Activated T-helper 1 cell treated with anti-CD3 and anti-CD28 coated beads, Interleukin-2, amount 50 U/mL, for 16 hours (primary cell): ENCODE results near the gene CGB1.
A peak's percentile ranks its signal among the peaks of the same experiment; 100 is the strongest.
"Not testable (repeated sequence)": the region's sequence is repeated elsewhere in the genome, so short reads cannot be mapped to it uniquely, and the experiment has no call there.

Source experiments
- DNase-seq, 2 donors: peaks; one replicate each; pipeline ENCODE4 v3.0.0-alpha.2; 2020; ENCODE audit warnings: low read depth in 1 of 2, low spot score in 1 of 2

Gene CGB1

DNA sequence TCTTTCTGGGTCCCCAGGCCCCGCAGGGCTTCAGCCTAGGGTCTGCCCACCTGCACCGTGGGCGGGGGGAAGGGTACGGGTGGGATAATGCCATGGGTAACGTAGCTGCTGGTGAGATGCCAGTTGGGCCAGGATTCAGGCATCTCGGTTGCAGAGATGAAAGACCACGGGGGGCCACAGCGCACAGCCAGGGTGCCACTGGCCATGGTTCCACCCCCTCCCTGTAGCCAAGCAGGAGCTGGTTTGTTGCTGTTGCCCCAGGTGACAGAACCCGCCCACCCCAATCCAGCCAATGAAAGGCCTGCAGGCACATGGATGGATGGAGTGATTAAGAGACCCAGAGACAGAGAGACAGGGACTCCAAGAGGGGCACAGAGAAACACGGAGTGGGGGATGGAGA lies 21.9 kb upstream of the CGB1 start:
- DNase-seq, result no peak

GRCh38 chr19:49057636-49058234 lies 21.0 kb upstream of the CGB1 start, which contains the start of gene CGB7:
Gene CGB7 (minus strand): TSS chr19:49057749. CDS start chr19:49055375, 2,374 bp downstream.
- no peak for DNase-seq

DNA sequence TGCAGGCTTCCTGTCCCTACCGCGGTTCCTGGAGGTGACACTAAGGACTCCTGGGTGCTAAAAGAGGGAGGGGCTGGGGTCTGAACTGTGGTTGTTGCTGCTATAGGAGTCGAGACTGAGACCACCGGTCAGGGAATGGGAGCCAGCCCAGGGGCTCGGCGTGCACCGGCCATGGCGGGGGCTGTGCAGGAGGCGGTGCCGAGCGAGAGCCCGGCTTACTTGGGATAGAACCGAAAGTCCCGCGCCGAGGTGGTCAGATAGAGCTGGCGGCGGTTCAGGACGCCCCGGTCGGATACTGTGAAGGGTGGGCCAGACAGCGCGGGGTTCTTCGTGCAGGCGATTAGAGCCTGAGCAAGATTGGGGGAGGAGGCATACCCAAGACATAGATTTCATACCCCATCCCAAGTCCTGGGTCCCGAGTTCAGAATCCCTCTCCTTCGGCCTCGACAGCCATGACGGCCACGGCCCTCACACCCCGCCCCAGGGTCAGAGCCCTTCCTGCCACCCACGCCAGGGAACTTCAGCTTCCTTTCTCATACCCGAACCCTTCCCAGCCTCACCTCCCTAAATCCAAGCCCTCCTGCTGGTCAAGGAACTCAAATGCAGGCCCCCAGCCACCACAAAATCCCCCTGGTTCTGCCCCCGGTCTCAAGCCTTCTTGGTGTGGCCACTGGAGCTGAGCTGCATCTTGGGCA lies 20.4 kb upstream of the CGB1 start:
- DNase-seq, result not testable (repeated sequence)

- DNase-seq, result peak; percentile 16 to 23
Measured at GRCh38 chr19:49056101-49056901, 19.6 kb upstream of the CGB1 start.

- not testable (repeated sequence) for DNase-seq
Measured at GRCh38 chr19:49050376-49051033, 13.8 kb upstream of the CGB1 start.

DNA sequence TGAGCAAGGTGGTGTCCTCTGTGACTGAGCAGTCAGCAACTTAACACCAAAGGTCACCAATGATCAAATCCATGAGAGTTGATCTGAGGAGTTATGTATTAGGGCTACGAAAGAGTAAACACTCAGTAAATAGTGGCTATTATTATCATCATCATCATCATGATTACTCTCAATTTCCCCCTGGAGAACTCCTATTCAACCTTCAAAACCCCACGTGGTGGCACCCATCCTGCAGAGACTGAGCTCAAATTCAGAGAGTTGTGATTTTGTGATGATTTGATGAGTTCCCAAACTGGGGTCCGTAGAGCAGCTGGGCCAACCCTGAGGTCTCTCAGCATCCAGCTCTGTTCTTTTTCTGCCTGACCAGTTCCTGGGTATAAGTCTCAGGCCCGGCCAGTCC lies 13.1 kb upstream of the CGB1 start:
- DNase-seq, result not testable (repeated sequence)

- DNase-seq, result not testable (repeated sequence)
Measured at GRCh38 chr19:49049011-49049410, 12.3 kb upstream of the CGB1 start, which contains the start of gene CGB8. Gene CGB8 (minus strand): TSS chr19:49049111. CDS start chr19:49048739, 372 bp downstream.

- not testable (repeated sequence) for DNase-seq
Measured at GRCh38 chr19:49043548-49043947, 6.9 kb upstream of the CGB1 start, which contains the start of gene CGB5. Gene CGB5 (plus strand): TSS chr19:49043848. CDS start chr19:49044210, 362 bp downstream.

DNA sequence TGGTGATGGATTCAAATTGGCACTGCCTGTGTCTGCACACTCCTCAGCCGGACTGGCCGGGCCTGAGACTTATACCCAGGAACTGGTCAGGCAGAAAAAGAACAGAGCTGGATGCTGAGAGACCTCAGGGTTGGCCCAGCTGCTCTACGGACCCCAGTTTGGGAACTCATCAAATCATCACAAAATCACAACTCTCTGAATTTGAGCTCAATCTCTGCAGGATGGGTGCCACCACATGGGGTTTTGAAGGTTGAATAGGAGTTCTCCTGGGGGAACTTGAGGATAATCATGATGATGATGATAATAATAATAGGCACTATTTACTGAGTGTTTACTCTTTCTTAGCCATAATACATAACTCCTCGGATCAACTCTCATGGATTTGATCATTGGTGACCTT lies 6.0 kb upstream of the CGB1 start:
- not testable (repeated sequence) for DNase-seq

GRCh38 chr19:49042177-49042576 lies 5.5 kb upstream of the CGB1 start:
- no peak for DNase-seq

DNA sequence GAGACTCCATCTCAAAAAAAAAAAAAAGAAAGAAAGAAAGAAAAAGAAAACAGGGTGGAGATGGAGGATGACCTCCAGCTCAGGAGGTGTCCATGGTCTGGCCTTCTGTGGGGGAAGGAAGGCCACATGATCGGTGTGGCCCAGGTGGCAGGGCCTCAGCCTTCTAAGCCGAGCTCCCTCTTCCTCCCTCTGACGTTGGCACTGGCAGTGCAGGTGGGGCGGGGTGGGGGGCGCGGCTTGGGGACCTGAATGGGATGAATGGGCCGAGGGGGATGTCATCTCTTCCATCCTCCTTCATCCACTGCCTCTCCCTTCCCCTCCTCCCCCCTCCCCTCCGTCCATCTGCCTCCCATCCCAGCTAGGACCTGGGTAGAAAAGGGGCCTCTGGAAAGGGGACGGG lies 3.0 kb upstream of the CGB1 start:
- not testable (repeated sequence) for DNase-seq

- not testable (repeated sequence) for DNase-seq
Measured at GRCh38 chr19:49038557-49039276, 2.0 kb upstream of the CGB1 start.

GRCh38 chr19:49038111-49038510 lies 1.4 kb upstream of the CGB1 start:
- DNase-seq, result not testable (repeated sequence)

- peak in 1 of 2 donors; percentile 57 for DNase-seq
Measured at GRCh38 chr19:49031642-49032301, 4.9 kb downstream of the CGB1 start, which contains the start of gene CGB2. Gene CGB2 (plus strand): TSS chr19:49031890. CDS start chr19:49032096, 206 bp downstream.

DNA sequence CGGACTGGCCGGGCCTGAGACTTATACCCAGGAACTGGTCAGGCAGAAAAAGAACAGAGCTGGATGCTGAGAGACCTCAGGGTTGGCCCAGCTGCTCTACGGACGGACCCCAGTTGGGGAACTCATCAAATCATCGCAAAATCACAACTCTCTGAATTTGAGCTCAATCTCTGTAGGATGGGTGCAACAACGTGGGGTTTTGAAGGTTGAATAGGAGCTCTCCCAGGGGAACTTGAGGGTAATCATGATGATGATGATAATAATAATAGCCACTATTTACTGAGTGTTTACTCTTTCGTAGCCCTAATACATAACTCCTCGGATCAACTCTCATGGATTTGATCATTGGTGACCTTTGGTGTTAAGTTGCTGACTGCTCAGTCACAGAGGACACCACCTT lies 6.4 kb downstream of the CGB1 start:
- DNase-seq, result not testable (repeated sequence)

GRCh38 chr19:49029749-49030148 lies 6.9 kb downstream of the CGB1 start:
- DNase-seq, result not testable (repeated sequence)

- DNase-seq, result not testable (repeated sequence)
Measured at GRCh38 chr19:49028686-49029085, 8.0 kb downstream of the CGB1 start.

DNA sequence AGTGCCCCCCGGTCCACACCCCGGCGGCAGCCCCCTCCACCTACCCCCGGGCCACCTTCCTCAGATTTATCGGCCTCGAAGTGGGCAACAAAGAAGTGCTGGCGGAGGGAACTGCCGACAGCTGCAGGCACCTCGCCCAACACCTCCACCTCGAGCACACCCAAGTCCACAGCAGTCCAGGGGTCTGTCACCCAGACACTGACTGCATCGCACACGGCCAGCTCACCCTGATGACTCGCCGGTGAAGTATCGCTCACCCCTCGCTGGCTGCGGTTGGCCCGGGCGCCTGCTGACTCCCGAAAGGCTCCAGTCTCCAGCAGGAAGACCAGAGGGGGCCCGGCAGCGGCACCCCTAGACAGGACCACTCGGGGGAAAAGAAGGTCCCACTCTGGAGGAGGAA lies 11.1 kb downstream of the CGB1 start:
- not testable (repeated sequence) for DNase-seq

DNA sequence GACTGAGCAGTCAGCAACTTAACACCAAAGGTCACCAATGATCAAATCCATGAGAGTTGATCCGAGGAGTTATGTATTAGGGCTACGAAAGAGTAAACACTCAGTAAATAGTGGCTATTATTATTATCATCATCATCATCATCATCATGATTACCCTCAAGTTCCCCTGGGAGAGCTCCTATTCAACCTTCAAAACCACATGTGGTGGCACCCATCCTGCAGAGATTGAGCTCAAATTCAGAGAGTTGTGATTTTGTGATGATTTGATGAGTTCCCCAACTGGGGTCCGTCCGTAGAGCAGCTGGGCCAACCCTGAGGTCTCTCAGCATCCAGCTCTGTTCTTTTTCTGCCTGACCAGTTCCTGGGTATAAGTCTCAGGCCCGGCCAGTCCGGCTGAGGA lies 11.6 kb downstream of the CGB1 start:
- not testable (repeated sequence) for DNase-seq

- DNase-seq, result not testable (repeated sequence)
Measured at GRCh38 chr19:49024233-49024632, 12.5 kb downstream of the CGB1 start, which contains the start of gene CGB3. Gene CGB3 (minus strand): TSS chr19:49024333. CDS start chr19:49023971, 362 bp downstream.
